CD4-positive, alpha-beta T cell treated with Interferon gamma for 1 hour (primary cell): ENCODE results near the gene TLR8.
"Not testable (repeated sequence)": the region's sequence is repeated elsewhere in the genome, so short reads cannot be mapped to it uniquely, and the experiment has no call there.

Source experiments
- DNase-seq: peaks from one replicate; pipeline ENCODE4 v3.0.0-alpha.2; 2020

The TLR8 gene

GRCh38 chrX:12947545-12948235, 41.3 kb downstream of the TLR8 start:
- DNase-seq = no peak

GRCh38 chrX:12948495-12948894, 42.1 kb downstream of the TLR8 start:
- DNase-seq = no peak

GRCh38 chrX:12949205-12949926, 42.9 kb downstream of the TLR8 start:
- DNase-seq = no peak

- DNase-seq = peak; percentile 91
These were observed 43.7 kb downstream of the TLR8 start for GRCh38 chrX:12949927-12950656.

- DNase-seq = peak; percentile 77
These were observed 44.6 kb downstream of the TLR8 start for GRCh38 chrX:12950851-12951594.

GRCh38 chrX:12951595-12951975, 45.2 kb downstream of the TLR8 start:
- DNase-seq = no peak

GRCh38 chrX:12953420-12953819, 47.0 kb downstream of the TLR8 start:
- no peak for DNase-seq

- no peak for DNase-seq
These were observed 48.0 kb downstream of the TLR8 start for GRCh38 chrX:12954376-12954775.

GRCh38 chrX:12954981-12955380, 48.6 kb downstream of the TLR8 start:
- no peak for DNase-seq

GRCh38 chrX:12955882-12956703, 49.7 kb downstream of the TLR8 start:
- peak; percentile 81 for DNase-seq

GRCh38 chrX:12956704-12957534, 50.5 kb downstream of the TLR8 start:
- DNase-seq = peak; percentile 76

- no peak for DNase-seq
These were observed 51.6 kb downstream of the TLR8 start for GRCh38 chrX:12958059-12958458.

- DNase-seq = no peak
These were observed 52.0 kb downstream of the TLR8 start for GRCh38 chrX:12958461-12958860.

GRCh38 chrX:12961196-12961718, 54.8 kb downstream of the TLR8 start:
- no peak for DNase-seq

- no peak for DNase-seq
These were observed 55.7 kb downstream of the TLR8 start for GRCh38 chrX:12962041-12962504.

- not testable (repeated sequence) for DNase-seq
These were observed 56.9 kb downstream of the TLR8 start for GRCh38 chrX:12963210-12963850.

- no peak for DNase-seq
These were observed 58.9 kb downstream of the TLR8 start for GRCh38 chrX:12965131-12965940.

GRCh38 chrX:12966151-12966550, 59.7 kb downstream of the TLR8 start:
- no peak for DNase-seq

- no peak for DNase-seq
These were observed 61.5 kb downstream of the TLR8 start for GRCh38 chrX:12967711-12968465.
